Adrenal gland (tissue), 5 donors: Measurements from ENCODE around the gene STX3.

Source experiments
- POLR2A ChIP-seq, 2 donors: fragments of 450-650 bp; IDR thresholded peaks; one replicate each; pipeline ENCODE4 v1.6.1; 2017; ENCODE audit warnings: antibody characterized with exemption in 2 of 2, mild to moderate bottlenecking in 2 of 2, moderate library complexity in 1 of 2
- TF ChIP-seq, protein P1 (sequence below), 6 experiments: fragments of 450-650 bp in 4 of 6; fragments of 200-600 bp in 2 of 6; sonication (generic) in 1 of 6; IDR thresholded peaks; 1 replicate in 5 of 6; 2 replicates in 1 of 6; pipeline versions ENCODE4 v1.5.1 to v1.8.0; 2016 to 2021; ENCODE audit warnings: antibody characterized with exemption in 6 of 6, mild to moderate bottlenecking in 2 of 6, moderate library complexity in 1 of 6
- donor health status: DM: no; HTN: no; CAD: no.

DNA sequence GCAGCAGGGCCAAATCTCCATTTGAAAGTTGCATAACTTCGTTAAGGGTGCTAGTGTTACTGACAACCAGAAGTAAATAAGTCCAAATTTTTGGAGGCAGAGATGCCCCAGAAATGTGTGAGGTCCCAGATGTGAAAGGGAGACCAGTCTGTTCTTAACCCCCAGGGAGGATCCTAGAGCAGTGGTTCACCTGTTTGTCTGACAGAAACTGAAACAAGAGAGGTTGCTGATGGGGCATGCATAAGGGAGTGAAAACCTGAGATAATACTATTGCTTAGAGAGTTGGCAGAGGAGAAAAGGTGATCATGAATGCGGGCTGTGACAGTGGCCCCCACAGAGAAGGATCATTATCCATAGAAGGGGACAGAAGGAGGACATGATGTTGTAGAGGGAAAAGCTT, 86.3 kb downstream of the STX3 start:
- TF ChIP-seq, protein P1, sequence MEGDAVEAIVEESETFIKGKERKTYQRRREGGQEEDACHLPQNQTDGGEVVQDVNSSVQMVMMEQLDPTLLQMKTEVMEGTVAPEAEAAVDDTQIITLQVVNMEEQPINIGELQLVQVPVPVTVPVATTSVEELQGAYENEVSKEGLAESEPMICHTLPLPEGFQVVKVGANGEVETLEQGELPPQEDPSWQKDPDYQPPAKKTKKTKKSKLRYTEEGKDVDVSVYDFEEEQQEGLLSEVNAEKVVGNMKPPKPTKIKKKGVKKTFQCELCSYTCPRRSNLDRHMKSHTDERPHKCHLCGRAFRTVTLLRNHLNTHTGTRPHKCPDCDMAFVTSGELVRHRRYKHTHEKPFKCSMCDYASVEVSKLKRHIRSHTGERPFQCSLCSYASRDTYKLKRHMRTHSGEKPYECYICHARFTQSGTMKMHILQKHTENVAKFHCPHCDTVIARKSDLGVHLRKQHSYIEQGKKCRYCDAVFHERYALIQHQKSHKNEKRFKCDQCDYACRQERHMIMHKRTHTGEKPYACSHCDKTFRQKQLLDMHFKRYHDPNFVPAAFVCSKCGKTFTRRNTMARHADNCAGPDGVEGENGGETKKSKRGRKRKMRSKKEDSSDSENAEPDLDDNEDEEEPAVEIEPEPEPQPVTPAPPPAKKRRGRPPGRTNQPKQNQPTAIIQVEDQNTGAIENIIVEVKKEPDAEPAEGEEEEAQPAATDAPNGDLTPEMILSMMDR (IDR thresholded peaks at IDR 0.05): no peak
- no peak for TF ChIP-seq POLR2A (IDR thresholded peaks at IDR 0.05)
